ENCODE measurements around the gene HSD17B3. TPM values are rescaled to one million over a fixed set of nuclear protein-coding genes. Genes with fewer than 3 reads are reported as not detected.

The HSD17B3 gene
- total RNA-seq, 4 donors from 2014 or later: 3.2 TPM; not detected in 3

DNA sequence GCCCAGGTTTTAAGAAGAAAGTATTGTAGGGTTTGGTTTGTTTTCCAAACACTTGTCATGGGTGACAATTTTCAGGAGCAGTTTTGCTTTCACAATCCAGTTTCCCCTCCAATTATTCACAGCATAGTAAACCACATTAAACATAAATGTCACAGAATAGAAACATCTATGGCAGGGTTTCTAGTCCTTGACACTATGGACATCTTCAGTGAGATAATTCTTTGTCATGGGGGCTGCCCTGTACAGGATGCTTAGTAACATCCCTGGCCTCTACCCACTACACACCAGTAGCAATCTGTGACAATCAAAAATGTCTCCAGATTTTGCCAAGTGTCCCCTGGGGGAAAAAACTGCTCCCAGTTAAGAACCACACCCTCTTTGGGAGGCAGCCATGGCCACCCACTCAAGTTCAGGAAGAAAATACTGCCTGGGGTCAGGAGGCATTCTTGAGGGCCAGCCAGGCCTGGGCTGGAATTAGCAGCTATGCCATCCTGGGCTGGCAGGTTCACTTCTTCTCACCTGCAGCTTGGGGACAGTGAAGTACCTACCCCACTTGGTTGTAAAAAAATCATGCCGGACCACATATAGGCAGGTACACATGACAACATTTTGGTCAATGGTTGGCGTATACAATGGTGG, 116.3 kb downstream of the HSD17B3 start:
- Histone ChIP-seq H3K4me1 (no peaks in the 10 kb centered on the region), H3K4me3 (no peak overlapping the region), H3K27ac (no peak overlapping the region), H3K27me3 (no peaks in the 10 kb centered on the region), H3K36me3 (no peaks in the 10 kb centered on the region), H3K9me3 (no peaks in the 10 kb centered on the region)
- intact Hi-C loops (cut with DNase I; ENCODE audit: low total_unique reads): no loop called here
- TF ChIP-seq, protein P1, sequence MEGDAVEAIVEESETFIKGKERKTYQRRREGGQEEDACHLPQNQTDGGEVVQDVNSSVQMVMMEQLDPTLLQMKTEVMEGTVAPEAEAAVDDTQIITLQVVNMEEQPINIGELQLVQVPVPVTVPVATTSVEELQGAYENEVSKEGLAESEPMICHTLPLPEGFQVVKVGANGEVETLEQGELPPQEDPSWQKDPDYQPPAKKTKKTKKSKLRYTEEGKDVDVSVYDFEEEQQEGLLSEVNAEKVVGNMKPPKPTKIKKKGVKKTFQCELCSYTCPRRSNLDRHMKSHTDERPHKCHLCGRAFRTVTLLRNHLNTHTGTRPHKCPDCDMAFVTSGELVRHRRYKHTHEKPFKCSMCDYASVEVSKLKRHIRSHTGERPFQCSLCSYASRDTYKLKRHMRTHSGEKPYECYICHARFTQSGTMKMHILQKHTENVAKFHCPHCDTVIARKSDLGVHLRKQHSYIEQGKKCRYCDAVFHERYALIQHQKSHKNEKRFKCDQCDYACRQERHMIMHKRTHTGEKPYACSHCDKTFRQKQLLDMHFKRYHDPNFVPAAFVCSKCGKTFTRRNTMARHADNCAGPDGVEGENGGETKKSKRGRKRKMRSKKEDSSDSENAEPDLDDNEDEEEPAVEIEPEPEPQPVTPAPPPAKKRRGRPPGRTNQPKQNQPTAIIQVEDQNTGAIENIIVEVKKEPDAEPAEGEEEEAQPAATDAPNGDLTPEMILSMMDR (IDR thresholded peaks at IDR 0.05): no peak
- no peak for TF ChIP-seq POLR2A (IDR thresholded peaks at IDR 0.05)
- no peak for DNase-seq

Small RNA genes within 50 kb of the gene (small RNA-seq; reads per million reads assigned to genes)
- gene RNU6-1160P: not detected

Other genes with a start within 250 kb of the HSD17B3 start
- 10 to 100 TPM in 3 of 4 donors, 1 to 10 TPM in 1; 5.6 to 38.5 (median 21.0) TPM for gene SLC35D2, start 81.5 kb upstream of the HSD17B3 start, total RNA-seq
- gene ZNF367, start 116.2 kb upstream of the HSD17B3 start, total RNA-seq: 10 to 100 TPM in 1 of 4 donors, 1 to 10 TPM in 2, under 1 TPM in 1; 0.26 to 21.2 (median 1.7) TPM
- gene HABP4, start 148.0 kb upstream of the HSD17B3 start, total RNA-seq: 10 to 100 TPM in 2 of 4 donors, 1 to 10 TPM in 2; 4.1 to 19.4 (median 11.9) TPM

Data from uterus (tissue), 4 donors.